GDM1 (cell line): ENCODE results near the gene CDHR1.

Experiments used
- DNase-seq: peaks from one replicate; lab custom pipeline; 2025; lab: John Stamatoyannopoulos, UW

The CDHR1 gene

GRCh38 chr10:84201244-84201606 is 6.9 kb downstream of the CDHR1 start:
- no peak for DNase-seq

GRCh38 chr10:84201682-84202081 is 7.3 kb downstream of the CDHR1 start:
- no peak for DNase-seq

DNA sequence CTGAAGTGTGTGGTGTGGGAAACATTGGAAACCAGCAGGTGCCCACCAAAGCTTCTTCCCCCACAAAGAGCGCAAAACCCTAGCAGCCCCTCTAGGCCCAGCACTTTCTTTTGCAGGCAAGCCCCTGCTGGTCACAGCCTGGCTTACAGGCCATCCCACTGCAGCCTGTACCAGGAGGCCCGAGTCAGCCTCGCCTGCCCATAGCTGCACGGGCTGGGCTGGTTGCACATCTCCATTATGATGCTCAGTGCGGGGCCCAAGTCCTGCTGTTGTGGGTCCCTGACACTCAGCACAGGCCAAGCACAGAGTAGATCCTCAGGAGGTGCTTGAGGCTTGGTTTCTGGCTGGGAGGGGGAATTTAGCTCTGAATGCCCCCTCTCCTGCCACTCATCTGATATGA is 8.0 kb downstream of the CDHR1 start:
- no peak for DNase-seq

DNA sequence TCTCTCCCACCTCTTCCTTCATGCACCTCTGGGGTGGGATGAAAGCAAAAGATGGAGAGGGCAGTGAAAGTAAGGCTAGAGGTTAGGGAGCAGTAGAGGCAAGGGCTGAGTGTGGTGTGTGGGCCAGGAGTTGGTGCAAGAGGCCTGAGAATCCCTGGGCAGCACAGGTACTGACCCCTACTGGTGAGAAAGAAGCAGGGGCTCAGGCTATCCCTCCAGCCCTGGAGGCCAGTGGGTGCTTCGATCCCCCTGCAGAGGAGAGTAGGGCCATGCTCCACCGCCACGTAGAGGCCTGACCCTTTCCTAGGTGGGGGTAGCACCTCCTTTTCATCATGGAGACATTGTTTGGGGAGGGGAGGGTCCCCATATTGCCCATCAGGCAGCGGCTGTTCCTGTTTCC is 9.8 kb downstream of the CDHR1 start:
- DNase-seq: no peak

DNA sequence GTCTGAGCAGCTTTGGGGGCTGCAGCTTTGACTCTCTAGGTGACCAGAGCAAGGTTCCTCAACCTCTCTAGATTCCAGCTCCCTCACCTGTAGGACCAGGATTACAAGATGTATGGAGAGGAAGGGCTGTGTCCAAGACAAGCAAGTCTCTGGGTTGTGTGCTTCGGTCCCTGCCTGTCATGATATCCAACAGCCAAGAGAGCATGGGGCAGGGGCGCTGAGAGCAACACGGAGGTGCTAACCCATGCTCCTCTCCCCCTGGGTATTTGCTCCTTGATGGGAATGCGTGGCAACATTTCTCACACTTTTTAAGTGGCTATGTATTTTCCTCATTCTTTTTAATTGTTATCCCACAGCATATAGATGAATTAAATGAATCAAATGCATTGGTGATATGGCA is 10.3 kb downstream of the CDHR1 start:
- no peak for DNase-seq

DNA sequence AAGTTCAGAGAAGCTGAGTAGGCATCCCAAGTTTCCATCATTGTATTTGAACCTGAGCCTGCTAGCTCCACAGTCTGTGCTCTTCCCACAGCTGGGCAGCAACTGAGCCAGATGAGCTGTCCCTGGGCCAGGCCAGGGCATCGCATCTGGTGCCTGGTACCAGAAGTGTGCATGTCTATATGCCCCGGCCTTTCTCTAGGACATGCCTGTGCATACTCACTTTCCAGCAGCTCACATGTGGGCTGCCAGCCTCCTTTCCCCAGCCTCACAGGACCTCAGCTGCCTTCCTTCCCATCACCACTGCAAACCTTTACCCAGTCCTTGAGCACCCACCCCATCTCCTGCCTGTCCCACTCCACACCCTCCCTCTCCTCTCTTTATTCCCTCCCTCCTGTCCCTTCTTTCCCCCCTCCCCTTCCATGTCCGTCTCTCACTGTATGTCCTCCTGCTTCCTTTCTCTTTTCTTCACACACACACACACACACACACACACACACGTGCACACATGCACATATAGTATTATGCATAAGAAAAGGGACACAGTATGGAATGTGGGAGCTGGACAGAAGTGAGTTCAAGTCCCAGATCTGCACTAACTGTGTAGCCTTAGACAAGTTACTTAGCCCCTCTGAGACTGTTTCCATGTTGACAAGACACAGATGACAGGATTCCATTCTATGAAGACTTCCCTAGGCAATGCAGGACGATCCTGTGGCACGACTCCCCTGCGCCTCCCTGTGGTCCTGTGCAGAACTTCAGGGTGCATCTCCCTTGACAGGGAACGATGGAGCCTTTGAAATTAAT is 10.9 kb downstream of the CDHR1 start:
- peak; percentile 46 for DNase-seq

GRCh38 chr10:84205853-84206525 is 11.7 kb downstream of the CDHR1 start:
- DNase-seq: no peak

DNA sequence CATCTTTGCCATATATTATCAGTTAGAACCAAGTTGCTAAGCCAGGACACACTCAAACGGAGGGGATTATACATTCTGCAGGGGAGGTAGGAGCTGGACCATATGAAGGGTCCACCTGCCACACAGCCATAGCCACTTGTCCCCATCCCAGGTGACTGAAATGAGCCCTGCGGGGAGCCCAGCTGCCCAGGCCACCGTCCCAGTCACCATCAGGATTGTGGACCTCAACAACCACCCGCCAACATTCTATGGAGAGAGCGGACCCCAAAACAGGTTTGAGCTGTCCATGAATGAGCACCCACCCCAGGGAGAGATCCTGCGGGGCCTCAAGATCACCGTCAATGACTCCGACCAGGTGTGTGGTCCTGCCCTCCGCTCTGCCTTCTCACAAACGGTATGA is 13.7 kb downstream of the CDHR1 start:
- DNase-seq: no peak

GRCh38 chr10:84211566-84211965 is 17.2 kb downstream of the CDHR1 start:
- DNase-seq: no peak

DNA sequence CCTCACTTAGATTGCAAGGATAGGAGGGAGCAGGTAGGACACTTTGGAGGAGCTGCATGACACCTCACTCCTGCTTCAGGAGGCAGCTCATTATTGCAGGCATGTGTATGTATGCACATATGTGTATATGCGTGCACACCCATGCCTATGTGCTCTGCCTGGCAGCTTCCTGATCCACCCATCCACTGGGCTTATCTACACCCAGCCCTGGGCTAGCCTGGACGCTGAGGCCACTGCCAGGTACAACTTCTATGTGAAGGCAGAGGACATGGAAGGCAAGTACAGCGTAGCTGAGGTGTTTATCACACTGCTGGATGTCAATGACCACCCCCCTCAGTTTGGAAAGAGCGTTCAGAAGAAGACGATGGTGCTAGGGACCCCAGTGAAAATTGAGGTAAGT is 17.7 kb downstream of the CDHR1 start:
- no peak for DNase-seq

GRCh38 chr10:84213076-84213475 is 18.7 kb downstream of the CDHR1 start:
- DNase-seq: no peak

GRCh38 chr10:84214046-84214572 is 19.8 kb downstream of the CDHR1 start:
- no peak for DNase-seq

DNA sequence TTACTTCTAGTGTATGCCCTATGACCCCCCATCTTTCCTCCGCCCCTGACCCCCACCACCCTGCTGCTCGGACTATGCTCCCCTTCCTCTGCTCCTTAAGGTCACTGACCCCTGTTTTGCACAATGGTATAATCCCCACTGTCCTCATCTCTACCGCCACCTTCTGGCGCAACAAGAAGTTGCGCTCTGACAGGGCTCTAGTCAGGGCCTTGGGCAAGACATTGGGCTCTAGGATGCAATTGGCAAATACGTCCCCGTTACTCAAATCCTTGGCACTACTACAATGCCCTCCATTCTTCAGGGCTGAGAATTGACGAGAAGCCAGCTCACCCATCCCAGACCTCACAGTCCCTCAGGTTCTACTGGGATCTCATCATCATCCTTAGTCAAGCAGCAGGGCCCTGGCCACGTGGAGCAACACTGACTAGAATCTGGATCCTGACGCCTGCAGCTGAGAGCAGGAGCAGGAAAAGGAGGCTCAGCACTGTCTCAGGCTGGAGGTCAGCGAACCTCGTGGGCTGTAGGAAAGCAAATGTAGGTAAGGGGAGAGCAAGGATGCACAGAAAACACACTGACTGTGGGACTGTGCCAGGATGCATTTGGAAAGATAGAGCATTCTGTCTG is 20.4 kb downstream of the CDHR1 start:
- DNase-seq: no peak

GRCh38 chr10:84216834-84217233 is 22.5 kb downstream of the CDHR1 start:
- no peak for DNase-seq

GRCh38 chr10:84217746-84218145 is 23.4 kb downstream of the CDHR1 start:
- no peak for DNase-seq

DNA sequence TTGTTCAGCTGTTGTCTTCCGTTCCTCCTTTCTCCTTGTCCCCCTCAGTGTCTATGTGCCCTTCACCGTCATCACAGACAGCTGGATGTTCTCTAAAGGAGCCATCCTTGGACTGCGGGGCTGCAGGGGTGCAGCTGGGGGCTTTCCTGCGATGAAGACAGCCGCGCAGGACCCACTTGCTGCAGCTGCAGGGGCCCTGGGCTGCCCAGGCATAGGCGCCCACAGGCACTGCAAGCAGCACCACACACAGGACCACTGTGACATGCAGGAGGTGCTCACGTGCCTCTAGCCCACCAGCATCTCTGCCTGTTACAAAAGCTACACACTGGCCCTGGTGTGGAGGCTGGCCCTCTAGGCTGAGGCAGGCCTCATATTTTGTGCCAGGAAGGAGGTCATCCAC is 27.6 kb downstream of the CDHR1 start:
- DNase-seq: no peak

- DNase-seq: no peak
Observed at GRCh38 chr10:84224411-84225028, 30.2 kb downstream of the CDHR1 start.

DNA sequence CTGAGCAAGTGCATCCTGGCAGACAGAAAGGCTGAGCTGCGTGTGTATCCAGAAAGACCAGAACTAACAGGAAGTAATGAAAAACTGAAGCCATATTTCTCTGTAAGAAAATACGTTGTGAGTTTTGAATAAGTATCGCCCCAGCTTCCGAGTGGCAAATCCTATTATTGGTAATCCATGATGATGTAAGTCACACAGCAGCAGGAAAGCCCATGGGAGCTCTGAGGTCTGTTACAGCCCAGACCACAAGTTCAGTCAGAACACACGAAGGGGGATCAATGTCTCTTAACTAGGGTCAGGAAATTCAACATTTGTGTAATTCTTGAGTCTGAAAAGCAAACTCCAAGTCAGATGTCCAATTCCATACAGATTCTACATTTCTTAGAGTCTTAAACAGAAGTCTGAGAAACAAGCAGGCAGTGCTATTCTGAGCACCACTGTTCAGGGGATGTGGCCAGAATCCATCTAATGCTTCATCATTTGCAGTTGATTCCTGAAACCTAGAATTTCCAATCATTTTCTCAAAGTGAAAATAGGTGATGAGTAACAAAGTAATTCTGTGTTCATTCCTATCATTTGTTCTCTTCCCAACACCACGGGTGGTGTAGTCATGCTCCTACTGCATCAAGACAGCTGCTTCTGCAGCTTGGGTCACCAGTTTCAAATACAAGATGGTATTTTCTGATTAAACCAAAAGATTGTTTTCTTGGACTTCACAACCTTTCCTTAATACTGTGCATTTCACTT is 31.3 kb downstream of the CDHR1 start, which contains the start of gene LRIT2:
LRIT2 (minus strand) TSS at position 118 of the 747 bp plus-strand sequence; CDS start at position 94, 24 bp downstream.
- no peak for DNase-seq

- DNase-seq: no peak
Observed at GRCh38 chr10:84226616-84227015, 32.3 kb downstream of the CDHR1 start.

- DNase-seq: no peak
Observed at GRCh38 chr10:84227810-84228209, 33.5 kb downstream of the CDHR1 start.

- no peak for DNase-seq
Observed at GRCh38 chr10:84230359-84230758, 36.0 kb downstream of the CDHR1 start.

DNA sequence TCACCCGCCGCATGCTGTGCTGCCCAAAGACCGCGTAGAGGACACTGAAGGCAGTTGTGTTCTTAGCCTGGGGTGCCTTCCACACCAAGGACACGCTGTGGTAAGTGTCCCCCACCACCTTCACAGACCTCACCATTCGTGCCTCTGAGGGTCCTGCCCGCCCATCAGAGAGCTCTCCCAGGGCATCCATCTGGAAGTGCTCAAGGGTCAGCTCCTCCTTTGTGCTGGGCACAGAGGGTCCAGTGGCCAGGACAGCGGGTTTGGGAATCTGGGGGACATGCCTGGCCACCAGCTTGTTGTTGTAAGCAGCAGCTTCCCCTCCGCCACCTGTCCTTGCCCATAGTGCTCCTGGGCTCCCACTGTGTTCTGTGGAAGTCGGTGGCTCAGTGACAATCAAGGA is 38.0 kb downstream of the CDHR1 start:
- no peak for DNase-seq
